Brain microvascular endothelial cell (primary cell): ENCODE data around the gene AP1S3.
"Not testable (repeated sequence)": the region's sequence is repeated elsewhere in the genome, so short reads cannot be mapped to it uniquely, and the experiment has no call there.

ENCODE experiments used
- DNase-seq: peaks from one replicate; pipeline ENCODE4 v3.0.0-alpha.2; 2020
- H3K27ac ChIP-seq: fragments of 250-450 bp; sonication (Bioruptor Pico); 2 replicates; pipeline ENCODE4 v1.5.1; 2020; ENCODE audit warnings: mild to moderate bottlenecking, moderate library complexity
- H3K27me3 ChIP-seq: fragments of 250-450 bp; sonication (Bioruptor Pico); replicated peaks from 2 replicates; pipeline ENCODE4 v1.5.1; 2020; ENCODE audit warnings: mild to moderate bottlenecking
- H3K36me3 ChIP-seq: fragments of 250-450 bp; sonication (Bioruptor Pico); replicated peaks from 2 replicates; pipeline ENCODE4 v1.5.1; 2020; ENCODE audit warnings: mild to moderate bottlenecking
- H3K4me3 ChIP-seq: 2 replicates; pipeline ENCODE4 v1.5.1; 2011; ENCODE audit warnings: low read depth, mild to moderate bottlenecking, control low read depth, low read length, moderate library complexity
- in situ Hi-C: cut with HindIII; loops from 2 replicates; pipeline ENCODE4 v1.10.0; 2017; ENCODE audit warnings: low sequenced_read_pairs, low pct_ligation_motif_present
- TF ChIP-seq, protein P1 (sequence below): IDR thresholded peaks from 2 replicates; pipeline ENCODE4 v1.5.1; 2011; ENCODE audit warnings: low read depth, mild to moderate bottlenecking, moderate library complexity, low read length, control low read depth, inconsistent platforms; ENCODE audit errors: missing control alignments

AP1S3 gene

DNA sequence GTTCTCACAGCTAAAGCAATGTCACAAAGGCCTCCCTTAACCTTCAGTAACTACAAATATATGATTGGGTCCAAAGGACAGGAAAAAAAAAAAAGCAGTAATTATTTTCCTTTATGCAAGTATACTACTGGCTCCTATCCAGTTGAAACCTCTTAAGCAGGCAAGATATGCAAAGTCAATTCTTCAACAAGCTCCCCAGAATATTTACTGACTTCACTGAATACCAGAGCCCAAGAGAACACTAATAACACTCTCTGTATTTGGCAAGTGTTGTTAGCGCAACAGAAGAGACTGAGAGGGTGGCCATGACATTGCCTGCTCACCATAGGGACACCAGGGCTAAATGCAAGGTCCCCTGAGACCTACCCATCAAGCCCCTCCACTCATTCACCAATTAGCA is 74.5 kb downstream of the AP1S3 start:
- in situ Hi-C loops = no loop called here
- TF ChIP-seq, protein P1, sequence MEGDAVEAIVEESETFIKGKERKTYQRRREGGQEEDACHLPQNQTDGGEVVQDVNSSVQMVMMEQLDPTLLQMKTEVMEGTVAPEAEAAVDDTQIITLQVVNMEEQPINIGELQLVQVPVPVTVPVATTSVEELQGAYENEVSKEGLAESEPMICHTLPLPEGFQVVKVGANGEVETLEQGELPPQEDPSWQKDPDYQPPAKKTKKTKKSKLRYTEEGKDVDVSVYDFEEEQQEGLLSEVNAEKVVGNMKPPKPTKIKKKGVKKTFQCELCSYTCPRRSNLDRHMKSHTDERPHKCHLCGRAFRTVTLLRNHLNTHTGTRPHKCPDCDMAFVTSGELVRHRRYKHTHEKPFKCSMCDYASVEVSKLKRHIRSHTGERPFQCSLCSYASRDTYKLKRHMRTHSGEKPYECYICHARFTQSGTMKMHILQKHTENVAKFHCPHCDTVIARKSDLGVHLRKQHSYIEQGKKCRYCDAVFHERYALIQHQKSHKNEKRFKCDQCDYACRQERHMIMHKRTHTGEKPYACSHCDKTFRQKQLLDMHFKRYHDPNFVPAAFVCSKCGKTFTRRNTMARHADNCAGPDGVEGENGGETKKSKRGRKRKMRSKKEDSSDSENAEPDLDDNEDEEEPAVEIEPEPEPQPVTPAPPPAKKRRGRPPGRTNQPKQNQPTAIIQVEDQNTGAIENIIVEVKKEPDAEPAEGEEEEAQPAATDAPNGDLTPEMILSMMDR = no peak
- Histone ChIP-seq H3K36me3 (no peaks in the 10 kb centered on the region), H3K4me3 (no peak overlapping the region), H3K27me3 (no peaks in the 10 kb centered on the region), H3K27ac (no peak overlapping the region)
- peak; percentile 12 for DNase-seq

GRCh38 chr2:223761746-223762145 is 75.6 kb downstream of the AP1S3 start:
- H3K4me3 ChIP-seq, in situ Hi-C loops, H3K27ac ChIP-seq, H3K36me3 ChIP-seq, DNase-seq, H3K27me3 ChIP-seq: not testable (repeated sequence)

- TF ChIP-seq, protein P1 = peak; percentile 55
- in situ Hi-C loops = no loop called here
- H3K27ac ChIP-seq = peak overlapping the region; percentile 63
- no peaks in the 10 kb centered on the region for H3K27me3 ChIP-seq
- H3K4me3 ChIP-seq = no peak overlapping the region
- peak; percentile 83 for DNase-seq
- H3K36me3 ChIP-seq = no peaks in the 10 kb centered on the region
Observed at GRCh38 chr2:223760838-223761502, 76.4 kb downstream of the AP1S3 start.

DNA sequence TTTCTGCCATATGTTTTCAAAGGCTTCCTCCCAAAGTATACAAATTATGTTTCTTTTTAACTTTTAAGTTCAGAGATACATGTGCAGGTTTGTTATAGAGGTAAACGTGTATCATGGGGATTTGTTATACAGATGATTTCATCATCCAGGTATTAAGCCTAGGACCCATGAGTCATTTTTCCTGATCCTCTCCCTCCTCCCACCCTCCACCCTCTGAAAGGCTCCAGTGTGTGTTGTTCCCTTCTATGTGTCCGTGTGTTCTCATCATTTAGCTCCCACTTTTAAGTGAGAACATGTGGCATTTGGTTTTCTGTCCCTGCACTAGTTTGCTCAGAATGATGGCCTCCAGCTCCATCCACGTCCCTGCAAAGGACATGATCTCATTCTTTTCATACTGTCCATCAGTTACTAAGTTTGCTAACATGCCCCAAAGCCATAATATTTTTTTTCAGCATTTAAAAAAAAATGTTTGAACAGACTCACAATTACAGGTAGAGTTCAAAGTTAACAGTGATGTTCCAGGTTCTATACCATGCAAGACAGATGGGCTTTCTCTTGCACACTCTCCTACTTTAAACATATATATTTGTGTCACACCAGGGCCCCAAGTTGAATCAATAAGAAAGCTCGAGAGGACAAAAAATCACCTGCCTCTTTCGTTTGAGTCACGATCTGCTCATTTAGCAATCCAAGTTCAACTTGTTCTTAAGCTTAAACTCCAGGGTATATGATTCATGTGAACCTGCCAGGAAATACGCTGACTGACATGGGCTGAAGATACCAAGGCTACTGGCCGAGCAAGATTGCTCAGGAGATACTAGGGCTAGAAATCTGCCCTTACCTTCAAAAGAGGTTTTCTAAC is 77.6 kb downstream of the AP1S3 start:
- Histone ChIP-seq H3K4me3 (no peak overlapping the region), H3K36me3 (no peaks in the 10 kb centered on the region), H3K27me3 (no peaks in the 10 kb centered on the region), H3K27ac (peak overlapping the region; percentile 63)
- TF ChIP-seq, protein P1 = no peak
- in situ Hi-C loops = no loop called here
- DNase-seq = peak; percentile 56

DNA sequence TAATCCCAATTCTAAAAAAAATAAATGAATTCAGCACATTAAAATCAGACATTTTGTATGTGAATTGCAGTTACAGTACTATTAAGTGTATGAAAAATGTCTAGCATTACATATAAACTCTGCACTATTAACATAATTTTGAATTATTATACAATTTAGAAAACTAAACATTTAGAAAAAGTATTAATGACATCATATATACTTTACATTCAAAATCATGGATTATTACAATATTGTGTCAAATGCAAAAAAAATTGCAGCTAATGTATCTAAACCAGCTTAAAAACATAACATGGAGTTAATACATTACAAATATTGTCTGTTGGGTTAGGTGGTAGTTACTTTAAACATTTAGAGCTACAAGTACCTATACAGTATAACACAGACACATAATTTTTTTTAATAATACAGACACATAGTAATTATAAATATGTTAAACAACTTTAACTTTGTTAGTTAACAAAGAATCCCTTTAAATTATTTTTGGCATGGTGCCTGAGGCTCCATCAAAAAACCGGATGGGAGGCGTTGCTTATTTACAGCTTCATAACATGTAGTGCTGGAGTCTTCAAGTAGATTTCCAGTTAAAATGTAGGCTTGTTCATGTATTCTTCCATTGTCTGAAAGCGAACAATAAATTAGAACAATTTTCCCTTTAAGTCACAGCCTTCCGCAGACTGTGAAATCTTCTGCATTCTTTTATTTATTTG is 79.1 kb downstream of the AP1S3 start:
- TF ChIP-seq, protein P1 = no peak
- Histone ChIP-seq H3K27ac (no peak overlapping the region), H3K36me3 (no peaks in the 10 kb centered on the region), H3K4me3 (no peak overlapping the region), H3K27me3 (no peaks in the 10 kb centered on the region)
- no peak for DNase-seq
- in situ Hi-C loops = no loop called here

- H3K4me3 ChIP-seq = no peak overlapping the region
- no peaks in the 10 kb centered on the region for H3K27me3 ChIP-seq
- no peaks in the 10 kb centered on the region for H3K36me3 ChIP-seq
- no peak for DNase-seq
- TF ChIP-seq, protein P1 = no peak
- in situ Hi-C loops = no loop called here
- H3K27ac ChIP-seq = no peak overlapping the region
Observed at GRCh38 chr2:223753940-223754339, 83.4 kb downstream of the AP1S3 start.
